ENCODE results near the gene OR51B5. TPM values are rescaled to one million over a fixed set of nuclear protein-coding genes. Genes with fewer than 3 reads are reported as not detected.
"Not testable (repeated sequence)": the region's sequence is repeated elsewhere in the genome, so short reads cannot be mapped to it uniquely, and the experiment has no call there.

OR51B5 gene
- total RNA-seq, 2 donors from 2014 or later = not detected

GRCh38 chr11:5301846-5302245 is 41.5 kb downstream of the OR51B5 start, which contains the start of gene OR51B4:
OR51B4 (minus strand) TSS chr11:5301946; CDS start chr11:5301946, 0 bp downstream.
- TF ChIP-seq, protein P1, sequence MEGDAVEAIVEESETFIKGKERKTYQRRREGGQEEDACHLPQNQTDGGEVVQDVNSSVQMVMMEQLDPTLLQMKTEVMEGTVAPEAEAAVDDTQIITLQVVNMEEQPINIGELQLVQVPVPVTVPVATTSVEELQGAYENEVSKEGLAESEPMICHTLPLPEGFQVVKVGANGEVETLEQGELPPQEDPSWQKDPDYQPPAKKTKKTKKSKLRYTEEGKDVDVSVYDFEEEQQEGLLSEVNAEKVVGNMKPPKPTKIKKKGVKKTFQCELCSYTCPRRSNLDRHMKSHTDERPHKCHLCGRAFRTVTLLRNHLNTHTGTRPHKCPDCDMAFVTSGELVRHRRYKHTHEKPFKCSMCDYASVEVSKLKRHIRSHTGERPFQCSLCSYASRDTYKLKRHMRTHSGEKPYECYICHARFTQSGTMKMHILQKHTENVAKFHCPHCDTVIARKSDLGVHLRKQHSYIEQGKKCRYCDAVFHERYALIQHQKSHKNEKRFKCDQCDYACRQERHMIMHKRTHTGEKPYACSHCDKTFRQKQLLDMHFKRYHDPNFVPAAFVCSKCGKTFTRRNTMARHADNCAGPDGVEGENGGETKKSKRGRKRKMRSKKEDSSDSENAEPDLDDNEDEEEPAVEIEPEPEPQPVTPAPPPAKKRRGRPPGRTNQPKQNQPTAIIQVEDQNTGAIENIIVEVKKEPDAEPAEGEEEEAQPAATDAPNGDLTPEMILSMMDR (IDR thresholded peaks at IDR 0.05) = no peak
- no peak within 1 kb of the TSS for H3K27ac ChIP-seq
- no peaks in the 10 kb centered on the region for H3K36me3 ChIP-seq
- no peak within 1 kb of the TSS for H3K4me3 ChIP-seq
- intact Hi-C loops (cut with DNase I) = no loop called here
- DNase-seq = no peak
- H3K4me1 ChIP-seq = no peaks in the 10 kb centered on the region
- H3K27me3 ChIP-seq = no peaks in the 10 kb centered on the region
- no peaks in the 10 kb centered on the region for H3K9me3 ChIP-seq
- H3K9ac ChIP-seq (ENCODE audit: low read depth in 2 of 2, low read length in 2 of 2) = no peak within 1 kb of the TSS

DNA sequence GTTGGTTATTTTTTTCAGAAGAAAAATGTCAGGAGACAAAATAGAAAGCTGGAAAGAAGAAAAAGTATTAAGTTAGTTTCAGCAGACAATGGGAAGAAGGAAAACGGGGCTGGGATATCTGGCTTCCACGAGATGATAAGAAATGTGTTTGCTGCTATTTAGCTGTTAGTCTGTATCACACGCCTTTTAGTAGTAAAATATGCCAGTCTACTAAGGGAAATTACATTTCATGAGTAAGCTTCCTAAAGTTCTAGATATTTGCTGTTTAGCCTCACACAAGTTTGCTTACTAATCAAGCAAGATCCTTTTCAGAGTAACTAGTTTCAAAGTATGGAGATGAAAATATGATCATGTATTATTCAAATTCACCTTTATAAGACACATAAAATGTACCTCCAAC is 43.1 kb downstream of the OR51B5 start:
- no peak for DNase-seq
- TF ChIP-seq, protein P1 (IDR thresholded peaks at IDR 0.05) = no peak
- Histone ChIP-seq H3K27ac (no peak overlapping the region), H3K4me1 (no peaks in the 10 kb centered on the region), H3K9ac (ENCODE audit: low read depth in 2 of 2, low read length in 2 of 2) (no peak overlapping the region), H3K4me3 (no peak overlapping the region), H3K9me3 (no peaks in the 10 kb centered on the region), H3K36me3 (no peaks in the 10 kb centered on the region), H3K27me3 (no peaks in the 10 kb centered on the region)
- intact Hi-C loops (cut with DNase I) = no loop called here

- no peaks in the 10 kb centered on the region for H3K27me3 ChIP-seq
- H3K36me3 ChIP-seq = no peaks in the 10 kb centered on the region
- no peak overlapping the region for H3K4me3 ChIP-seq
- no peak overlapping the region for H3K27ac ChIP-seq
- no peak overlapping the region for H3K9ac ChIP-seq (ENCODE audit: low read depth in 2 of 2, low read length in 2 of 2)
- TF ChIP-seq, protein P1 (IDR thresholded peaks at IDR 0.05) = no peak
- no peak for DNase-seq
- no peaks in the 10 kb centered on the region for H3K9me3 ChIP-seq
- intact Hi-C loops (cut with DNase I) = no loop called here
- H3K4me1 ChIP-seq = no peaks in the 10 kb centered on the region
Measured at GRCh38 chr11:5298451-5298850, 44.9 kb downstream of the OR51B5 start.

GRCh38 chr11:5297721-5298323 is 45.5 kb downstream of the OR51B5 start:
- Histone ChIP-seq H3K27ac (no peak overlapping the region), H3K27me3 (no peaks in the 10 kb centered on the region), H3K9ac (ENCODE audit: low read depth in 2 of 2, low read length in 2 of 2) (no peak overlapping the region), H3K9me3 (no peaks in the 10 kb centered on the region), H3K36me3 (no peaks in the 10 kb centered on the region), H3K4me1 (no peaks in the 10 kb centered on the region), H3K4me3 (no peak overlapping the region)
- no peak for DNase-seq
- intact Hi-C loops (cut with DNase I) = no loop called here
- TF ChIP-seq, protein P1 (IDR thresholded peaks at IDR 0.05) = no peak

DNA sequence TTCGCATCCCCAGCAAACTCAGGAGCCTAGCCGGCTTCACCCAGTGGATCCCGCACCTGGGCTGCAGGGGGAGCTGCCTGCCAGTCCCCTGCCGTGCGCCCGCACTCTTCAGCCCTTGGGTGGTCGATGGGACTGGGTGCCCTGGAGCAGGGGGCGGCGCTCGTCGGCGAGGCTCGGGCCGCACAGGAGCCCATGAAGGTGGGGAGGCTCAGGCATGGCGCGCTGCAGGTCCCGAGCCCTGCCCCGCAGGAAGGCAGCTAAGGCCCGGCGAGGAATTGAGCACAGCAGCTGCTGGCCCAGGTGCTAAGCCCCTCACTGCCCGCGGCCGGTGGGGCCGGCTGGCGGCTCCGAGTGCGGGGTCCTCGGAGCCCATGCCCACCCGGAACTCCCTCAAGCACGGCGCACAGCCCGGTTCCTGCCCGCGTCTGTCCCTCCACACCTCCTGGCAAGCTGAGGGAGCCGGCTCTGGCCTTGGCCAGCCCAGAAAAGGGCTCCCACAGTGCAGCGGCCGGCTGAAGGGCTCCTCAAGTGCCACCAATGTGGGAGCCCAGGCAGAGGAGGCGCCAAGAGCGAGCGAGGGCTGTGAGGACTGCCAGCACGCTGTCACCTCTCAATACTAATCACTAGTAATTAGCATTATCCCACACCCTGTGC is 48.9 kb downstream of the OR51B5 start:
- H3K9ac ChIP-seq (ENCODE audit: low read depth in 2 of 2, low read length in 2 of 2); H3K4me3 ChIP-seq; H3K36me3 ChIP-seq; H3K27me3 ChIP-seq; H3K27ac ChIP-seq; intact Hi-C loops (cut with DNase I); H3K9me3 ChIP-seq; DNase-seq; H3K4me1 ChIP-seq: not testable (repeated sequence)

DNA sequence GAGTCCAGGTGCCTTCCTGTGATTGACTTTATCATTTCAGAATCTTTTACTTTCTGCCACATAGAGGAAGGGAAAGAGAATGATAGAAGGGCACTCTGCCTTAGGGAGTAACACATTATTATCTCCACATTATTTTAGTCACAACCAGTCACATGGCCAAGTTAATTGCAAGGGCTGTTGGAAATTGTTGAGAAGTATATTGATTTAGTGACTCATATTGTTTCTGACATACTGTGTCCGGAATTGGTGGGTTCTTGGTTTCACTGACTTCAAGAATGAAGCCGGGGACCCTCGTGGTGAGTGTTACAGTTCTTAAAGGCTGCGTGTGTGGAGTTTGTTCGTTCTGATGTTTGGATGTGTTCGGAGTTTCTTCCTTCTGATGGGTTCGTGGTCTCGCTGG is 50.3 kb downstream of the OR51B5 start:
- intact Hi-C loops (cut with DNase I) = no loop called here
- DNase-seq = no peak

More for the DNA sequence above, 50.3 kb downstream of the OR51B5 start:
- no peak overlapping the region for H3K4me3 ChIP-seq
- no peaks in the 10 kb centered on the region for H3K36me3 ChIP-seq
- no peaks in the 10 kb centered on the region for H3K4me1 ChIP-seq
- no peaks in the 10 kb centered on the region for H3K9me3 ChIP-seq
- no peak overlapping the region for H3K9ac ChIP-seq (ENCODE audit: low read depth in 2 of 2, low read length in 2 of 2)
- TF ChIP-seq, protein P1 (IDR thresholded peaks at IDR 0.05) = no peak
- H3K27ac ChIP-seq = no peak overlapping the region
- no peaks in the 10 kb centered on the region for H3K27me3 ChIP-seq

All from colonic mucosa (tissue), 4 donors.